Effector CD8-positive, alpha-beta T cell (primary cell): ENCODE data around the gene RAB22A.

Source experiments
- DNase-seq: peaks from one replicate; lab custom pipeline; 2025; lab: John Stamatoyannopoulos, UW
- total RNA-seq, 4 experiments: gene quantifications; one replicate each; lab custom pipeline; 2026; lab: John Stamatoyannopoulos, UW

RAB22A gene
- total RNA-seq, result 77.9 to 83.3 (median 80.9) reads per million in 4 experiments

DNA sequence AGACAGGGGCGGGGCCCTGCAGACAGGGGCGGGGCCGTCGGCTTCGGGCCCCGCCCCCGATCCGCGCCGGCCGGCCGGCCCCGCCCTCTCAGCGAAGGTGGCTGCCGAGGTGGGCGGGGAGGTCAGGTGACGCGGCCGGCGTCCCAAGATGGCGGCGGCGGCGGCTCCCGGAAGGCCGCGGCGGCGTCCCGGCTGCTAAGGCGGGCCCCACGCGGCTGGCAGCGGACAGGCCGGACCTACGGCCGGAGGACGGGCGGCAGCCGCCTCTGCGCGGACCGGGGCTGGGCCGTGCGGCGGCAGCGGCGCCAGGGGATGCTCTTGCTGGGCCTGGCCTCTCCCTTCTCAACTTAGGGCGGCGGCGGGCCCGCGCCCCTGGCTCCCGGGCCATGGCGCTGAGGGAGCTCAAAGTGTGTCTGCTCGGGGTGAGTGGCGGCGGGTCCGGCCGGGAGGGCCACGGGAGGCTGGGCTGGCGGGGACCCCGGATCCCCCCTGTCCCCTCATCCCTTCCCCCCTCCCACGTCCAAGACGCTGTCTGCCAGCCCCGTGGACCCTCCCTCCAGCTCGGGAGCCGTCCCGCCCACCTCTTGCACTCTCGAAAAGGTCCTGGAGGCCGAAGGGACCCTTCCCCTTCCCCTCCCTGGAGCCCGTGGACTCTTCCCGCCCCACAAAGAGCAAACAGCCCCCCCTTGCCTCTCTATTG lies at the start of gene RAB22A:
Gene RAB22A (plus strand): TSS at position 125 of the 700 bp plus-strand sequence. CDS start 262 bp downstream, at position 387.
- DNase-seq, result peak; percentile 71

- DNase-seq, result no peak
Observed at GRCh38 chr20:58260006-58260405, 49.5 kb upstream of the RAB22A start.

DNA sequence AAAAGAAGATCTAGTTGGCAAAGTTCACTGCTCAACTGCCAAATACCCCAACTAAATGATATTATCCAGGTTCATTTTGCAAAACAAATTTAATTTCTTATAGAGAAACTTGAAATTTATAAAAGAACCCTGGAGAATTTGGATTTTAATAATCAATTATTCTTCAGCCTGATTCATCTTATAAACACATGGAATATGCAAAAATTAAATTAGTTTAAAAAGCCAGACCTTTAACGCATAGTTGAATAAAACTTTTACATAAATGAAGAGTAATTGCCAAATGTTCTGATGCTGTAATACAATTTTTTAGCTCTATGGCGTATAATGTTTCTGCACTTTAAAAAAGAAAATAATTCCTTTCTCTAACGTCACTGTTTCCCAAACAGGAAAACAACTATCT lies 47.9 kb upstream of the RAB22A start:
- DNase-seq, result no peak

GRCh38 chr20:58264271-58264670 lies 45.2 kb upstream of the RAB22A start:
- no peak for DNase-seq

DNA sequence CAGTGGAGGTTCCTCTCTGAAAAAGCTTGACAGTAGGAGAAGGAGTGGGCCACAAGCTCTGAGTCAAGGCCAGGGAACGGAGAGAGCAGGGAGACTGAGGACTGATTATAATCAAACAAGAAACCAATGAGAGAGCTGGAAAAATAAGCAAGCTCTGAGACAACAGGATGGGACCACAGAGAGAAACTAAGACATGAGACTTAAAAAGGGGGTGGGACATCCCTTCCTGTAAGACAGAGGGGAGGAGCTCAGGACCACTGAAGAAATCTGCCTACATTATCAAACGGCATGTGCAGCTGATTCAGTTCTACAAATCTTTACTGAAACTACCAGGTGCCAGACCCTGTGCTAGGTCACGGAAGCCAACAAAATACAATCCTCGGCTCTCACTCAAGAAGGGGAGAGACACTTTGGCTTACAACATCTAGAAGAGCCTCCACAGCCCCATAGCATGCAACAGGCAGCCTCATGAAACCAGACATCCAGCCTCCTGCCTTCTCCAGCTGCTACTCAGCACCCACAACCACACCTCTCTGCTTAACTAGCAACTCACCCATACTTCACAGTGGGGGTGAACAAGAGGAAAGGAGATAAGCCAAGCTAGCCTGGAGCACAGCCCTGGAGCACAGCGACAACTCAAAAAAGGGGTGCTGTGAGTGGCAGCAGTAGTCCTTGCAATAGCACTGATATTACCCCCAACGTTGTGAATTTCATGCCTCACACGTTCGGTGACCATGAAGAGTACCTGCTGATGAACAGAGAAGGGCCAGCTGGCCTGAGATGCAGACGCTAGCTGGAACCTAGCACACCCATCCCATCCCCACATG lies 41.9 kb upstream of the RAB22A start:
- no peak for DNase-seq

GRCh38 chr20:58268421-58268821 lies 41.1 kb upstream of the RAB22A start:
- no peak for DNase-seq

- DNase-seq, result no peak
Observed at GRCh38 chr20:58268936-58269619, 40.4 kb upstream of the RAB22A start.

DNA sequence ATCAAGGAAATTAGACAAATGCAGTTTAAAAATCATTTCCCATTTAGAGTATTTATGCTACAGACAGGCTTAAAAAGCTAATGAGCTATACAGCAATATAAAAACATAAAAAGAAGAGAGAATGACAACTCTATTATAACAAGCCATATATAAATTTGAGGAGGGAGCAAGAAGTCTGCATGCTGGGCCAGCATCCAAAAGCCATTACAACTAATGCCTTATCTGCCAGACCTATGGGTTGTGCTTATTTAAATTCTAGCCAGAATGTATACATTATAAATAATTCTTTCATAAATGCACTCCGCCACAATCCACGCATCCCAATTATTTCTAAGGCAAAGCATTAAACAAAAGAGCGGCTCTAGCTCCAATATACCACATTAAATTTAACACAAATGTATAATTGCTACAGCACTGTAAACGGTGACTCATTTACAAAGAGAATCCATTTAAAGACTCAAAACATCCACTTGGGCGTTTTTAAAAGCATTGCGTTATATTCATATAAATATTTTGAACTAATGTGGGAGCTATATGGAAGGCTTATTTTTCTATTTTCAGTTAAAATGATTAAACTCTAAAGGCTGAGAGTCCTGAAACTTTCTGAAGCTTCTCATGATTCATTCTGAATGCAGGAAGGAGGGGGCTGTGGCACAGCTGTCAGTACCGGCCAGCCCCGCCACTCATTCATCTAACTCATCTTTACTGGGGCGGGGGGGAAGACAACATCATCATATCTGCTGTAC lies 37.7 kb upstream of the RAB22A start:
- DNase-seq, result no peak

- DNase-seq, result no peak
Observed at GRCh38 chr20:58274384-58274783, 35.1 kb upstream of the RAB22A start.

- no peak for DNase-seq
Observed at GRCh38 chr20:58277107-58277506, 32.4 kb upstream of the RAB22A start.

GRCh38 chr20:58277578-58278472 lies 31.7 kb upstream of the RAB22A start:
- DNase-seq, result no peak

GRCh38 chr20:58286729-58287128 lies 22.8 kb upstream of the RAB22A start:
- no peak for DNase-seq

DNA sequence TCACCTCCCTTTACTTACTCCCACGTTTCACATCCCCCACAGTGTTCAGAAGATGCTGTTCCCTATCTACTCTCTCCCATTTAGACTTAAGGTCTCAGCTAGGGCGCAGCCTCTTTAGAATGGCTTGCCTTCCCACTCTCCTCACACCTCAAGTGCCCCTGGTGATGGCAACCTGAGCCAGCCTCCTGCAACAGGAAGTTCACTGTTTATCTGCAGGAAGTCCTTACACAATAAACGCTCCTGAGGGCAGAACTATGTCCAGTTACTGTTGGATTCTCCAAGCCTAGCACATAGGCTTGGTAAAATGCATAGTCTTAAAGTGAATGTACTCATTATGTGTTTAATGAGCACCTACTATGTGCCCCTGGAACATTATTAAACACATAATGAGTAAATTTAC lies 21.9 kb upstream of the RAB22A start:
- no peak for DNase-seq

- DNase-seq, result no peak
Observed at GRCh38 chr20:58289143-58289542, 20.4 kb upstream of the RAB22A start.

DNA sequence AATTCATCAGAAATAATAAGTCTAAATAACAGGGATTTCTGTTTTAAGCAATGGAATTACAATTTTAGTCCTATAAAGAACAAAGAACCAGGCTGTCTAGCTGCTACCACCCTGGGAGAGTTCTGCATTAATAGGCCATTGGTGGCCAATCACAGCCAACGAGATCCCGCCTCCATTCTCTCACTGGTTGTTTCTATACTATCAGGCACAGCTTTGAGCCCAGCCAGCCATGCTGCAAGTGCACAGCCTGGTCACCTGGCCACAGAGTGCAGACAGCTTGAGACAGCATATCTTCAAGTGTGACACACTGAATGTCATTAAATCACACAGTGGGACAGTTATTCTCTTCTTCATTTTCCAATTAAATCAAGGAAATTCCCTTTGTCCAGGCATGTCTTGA lies 16.1 kb upstream of the RAB22A start:
- DNase-seq, result no peak

DNA sequence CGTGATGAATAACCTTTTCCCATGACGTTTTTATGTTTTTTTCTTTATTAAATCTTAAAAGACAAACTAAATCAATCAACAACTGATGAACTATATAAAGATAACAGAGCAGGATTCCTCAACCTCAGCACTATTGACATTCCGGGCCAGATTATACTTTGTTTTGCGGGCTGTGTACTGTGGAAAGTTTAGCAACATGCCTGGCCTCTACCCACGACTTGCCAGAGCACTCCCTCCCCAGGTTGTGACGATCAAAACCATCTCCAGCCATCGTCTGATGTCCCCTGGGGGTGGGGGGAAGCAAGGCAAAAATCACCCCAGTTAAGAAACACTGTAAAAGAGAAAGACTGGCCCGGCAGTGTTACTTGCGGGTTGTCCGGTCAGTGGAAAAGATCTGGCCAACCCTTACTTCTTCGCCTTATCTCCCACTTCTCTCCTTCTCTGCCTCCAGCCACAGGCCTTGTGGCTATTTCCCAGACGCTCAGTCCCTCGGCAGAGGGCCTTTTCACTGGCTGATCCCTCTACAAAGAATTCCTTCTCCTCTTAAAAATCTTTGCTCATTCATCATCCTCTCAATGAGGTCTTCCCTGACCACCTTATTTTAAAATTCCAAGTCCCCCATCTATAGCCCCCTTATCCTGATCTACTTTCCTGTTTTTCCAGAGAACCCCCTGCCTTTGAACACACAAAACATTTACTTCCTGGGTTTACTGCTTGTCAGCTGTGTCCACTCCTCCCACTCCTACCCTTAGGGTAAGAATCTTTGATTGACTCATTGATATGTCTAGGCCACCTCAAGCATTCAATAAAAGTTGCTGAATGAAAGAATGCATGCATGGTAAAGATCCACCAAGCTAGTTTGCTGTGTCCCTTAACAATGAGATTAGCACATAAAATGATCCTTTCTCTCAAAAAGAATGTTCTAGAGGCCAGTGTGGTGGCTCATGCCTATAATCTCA lies 14.7 kb upstream of the RAB22A start:
- no peak for DNase-seq

GRCh38 chr20:58296051-58296837 lies 13.3 kb upstream of the RAB22A start:
- no peak for DNase-seq

- no peak for DNase-seq
Observed at GRCh38 chr20:58297394-58297793, 12.1 kb upstream of the RAB22A start.

DNA sequence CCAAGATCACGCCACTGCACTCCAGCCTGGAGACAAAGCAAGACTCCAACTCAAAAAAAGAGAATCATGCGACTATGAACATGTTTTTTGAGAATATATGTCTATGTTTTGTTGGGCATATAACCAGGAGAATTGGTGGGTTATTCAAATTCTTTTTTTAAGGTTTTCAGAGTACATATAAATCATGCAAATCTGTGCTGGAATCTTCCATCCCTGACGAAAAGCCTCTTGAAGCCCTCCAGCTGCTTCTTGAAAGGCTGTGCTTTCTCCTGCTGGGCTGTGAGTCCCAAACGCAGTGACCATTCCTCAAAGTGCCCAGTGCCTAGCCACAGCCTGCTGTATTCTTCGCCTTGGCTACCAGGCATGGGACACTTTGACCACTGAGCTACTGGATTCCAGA lies 9.2 kb upstream of the RAB22A start:
- DNase-seq, result no peak
